Ishikawa (cell line): ENCODE measurements around the gene AVPR1B.

Source experiments
- TAF1 ChIP-seq: IDR thresholded peaks from 2 replicates; pipeline ENCODE4 v1.6.1; 2012; ENCODE audit warnings: low read depth, mild to moderate bottlenecking
- YY1 ChIP-seq: IDR thresholded peaks from 2 replicates; pipeline ENCODE4 v1.6.1; 2012; ENCODE audit warnings: low read depth
- TF ChIP-seq, protein P1 (sequence below): IDR thresholded peaks from 2 replicates; pipeline ENCODE4 v1.6.1; 2012

DNA sequence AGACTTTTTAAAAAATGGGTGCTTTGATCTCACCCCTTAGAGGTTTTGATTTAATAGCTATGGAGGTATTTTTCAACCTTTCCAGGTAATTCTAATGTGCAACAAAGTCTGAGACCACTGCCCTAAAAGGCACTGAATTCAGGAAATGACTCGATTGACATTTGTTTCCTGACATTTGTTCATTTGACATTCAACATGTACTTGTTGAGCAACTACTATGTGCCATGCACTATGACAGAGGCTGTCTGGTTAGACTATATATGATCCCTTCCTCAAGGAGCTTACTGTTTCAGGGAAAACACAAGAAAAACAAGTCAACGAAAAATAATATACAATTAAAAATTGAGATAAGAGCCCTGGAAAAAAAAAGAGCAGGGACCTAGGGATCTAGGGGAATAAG lies 25.6 kb upstream of the AVPR1B start:
- TF ChIP-seq, protein P1, sequence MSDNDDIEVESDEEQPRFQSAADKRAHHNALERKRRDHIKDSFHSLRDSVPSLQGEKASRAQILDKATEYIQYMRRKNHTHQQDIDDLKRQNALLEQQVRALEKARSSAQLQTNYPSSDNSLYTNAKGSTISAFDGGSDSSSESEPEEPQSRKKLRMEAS = no peak
- TF ChIP-seq YY1 (no peak), TAF1 (no peak)
